Neutrophil (primary cell): Measurements from ENCODE around the gene UBN2.
A peak's percentile ranks its signal among the peaks of the same experiment; 100 is the strongest.

Experiments used
- H3K27ac ChIP-seq: fragments of 200-600 bp; sonication (generic); 2 replicates; pipeline ENCODE4 v1.5.1; 2016; ENCODE audit warnings: mild to moderate bottlenecking, moderate library complexity
- H3K27me3 ChIP-seq: fragments of 200-600 bp; sonication (generic); 2 replicates; pipeline ENCODE4 v1.6.0; 2016; ENCODE audit warnings: mild to moderate bottlenecking
- H3K36me3 ChIP-seq: fragments of 200-600 bp; sonication (generic); 2 replicates; pipeline ENCODE4 v1.5.1; 2017
- H3K4me1 ChIP-seq, 2 experiments: fragments of 200-600 bp in 1 of 2; sonication (generic) in 1 of 2; 1 replicate in 1 of 2; 2 replicates in 1 of 2; pipeline versions ENCODE4 v1.5.1 to v1.6.1; 2013 to 2016; ENCODE audit warnings: low read depth in 1 of 2, low read length in 1 of 2, mild to moderate bottlenecking in 1 of 2, moderate library complexity in 1 of 2; ENCODE audit not compliant: control insufficient read depth in 1 of 2, insufficient read depth in 1 of 2
- H3K4me3 ChIP-seq, 2 experiments: fragments of 200-600 bp in 1 of 2; sonication (generic) in 1 of 2; 1 replicate in 1 of 2; 2 replicates in 1 of 2; pipeline ENCODE4 v1.5.1; 2013 to 2016; ENCODE audit warnings: low read depth in 1 of 2, low read length in 1 of 2, mild to moderate bottlenecking in 1 of 2, moderate library complexity in 1 of 2
- H3K9me3 ChIP-seq: fragments of 200-600 bp; sonication (generic); 2 replicates; pipeline ENCODE4 v1.5.1; 2016
- CTCF ChIP-seq: fragments of 200-600 bp; sonication (generic); IDR thresholded peaks from 2 replicates; pipeline ENCODE4 v1.5.1; 2016; ENCODE audit warnings: antibody characterized with exemption

Gene UBN2

GRCh38 chr7:139334399-139335150, 103.5 kb downstream of the UBN2 start:
- Histone ChIP-seq H3K27ac (no peak overlapping the region), H3K36me3 (no peaks in the 10 kb centered on the region), H3K4me1 (peaks cover under 1 to 9% of the 10 kb centered on the region in 2 experiments), H3K9me3 (no peaks in the 10 kb centered on the region), H3K27me3 (no peaks in the 10 kb centered on the region), H3K4me3 (no peak overlapping the region)
- TF ChIP-seq CTCF = no peak

DNA sequence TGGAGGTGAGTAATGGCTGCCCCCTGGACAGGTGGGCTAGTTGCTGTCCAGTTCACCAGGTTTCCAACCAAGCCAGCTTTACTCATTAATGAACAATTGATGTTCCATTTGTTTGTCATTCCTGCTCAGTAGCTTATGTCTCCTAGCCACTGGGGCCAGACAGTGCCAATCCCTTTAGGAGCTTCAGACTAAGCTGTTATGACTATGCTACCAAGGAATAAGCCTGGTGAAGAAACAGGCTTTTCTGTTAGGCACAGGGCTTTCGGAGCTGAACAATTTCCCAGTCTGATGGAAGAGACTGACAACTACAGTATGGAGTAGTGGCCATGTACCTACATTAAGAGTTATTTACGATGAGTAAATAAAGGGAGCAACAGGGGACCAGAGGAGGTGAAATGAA, 108.0 kb downstream of the UBN2 start:
- H3K27me3 ChIP-seq = no peaks in the 10 kb centered on the region
- H3K9me3 ChIP-seq = no peaks in the 10 kb centered on the region
- H3K4me1 ChIP-seq = peaks cover 17 to 25% of the 10 kb centered on the region in 2 experiments
- TF ChIP-seq CTCF = no peak
- no peak overlapping the region for H3K4me3 ChIP-seq
- peak overlapping the region; percentile 98 for H3K27ac ChIP-seq
- H3K36me3 ChIP-seq = no peaks in the 10 kb centered on the region

GRCh38 chr7:139339698-139340036, 108.6 kb downstream of the UBN2 start:
- no peak for TF ChIP-seq CTCF
- Histone ChIP-seq H3K4me3 (peak overlapping the region; percentile 76 to 91), H3K9me3 (no peaks in the 10 kb centered on the region), H3K27me3 (no peaks in the 10 kb centered on the region), H3K4me1 (peaks cover 17 to 25% of the 10 kb centered on the region in 2 experiments), H3K36me3 (no peaks in the 10 kb centered on the region), H3K27ac (peak overlapping the region; percentile 98)

- peak overlapping the region; percentile 76 to 91 for H3K4me3 ChIP-seq
- peaks cover 17 to 25% of the 10 kb centered on the region in 2 experiments for H3K4me1 ChIP-seq
- no peaks in the 10 kb centered on the region for H3K27me3 ChIP-seq
- H3K9me3 ChIP-seq = no peaks in the 10 kb centered on the region
- peak overlapping the region; percentile 98 for H3K27ac ChIP-seq
- TF ChIP-seq CTCF = peak; percentile 84
- H3K36me3 ChIP-seq = no peaks in the 10 kb centered on the region
Observed at GRCh38 chr7:139340037-139340807, 109.2 kb downstream of the UBN2 start.

DNA sequence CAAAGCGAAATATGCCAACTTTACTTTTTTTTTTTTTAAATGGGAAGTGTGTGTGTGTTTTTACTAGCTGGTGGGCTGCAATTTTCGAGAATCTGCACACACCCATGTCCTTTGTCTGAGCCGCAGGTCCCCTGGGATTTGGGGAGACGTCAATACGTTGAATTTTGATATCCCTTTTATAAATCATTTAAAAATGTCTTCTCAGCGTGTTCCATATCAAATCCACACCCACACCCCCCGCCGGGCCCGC, 109.7 kb downstream of the UBN2 start:
- Histone ChIP-seq H3K4me1 (peaks cover 17 to 25% of the 10 kb centered on the region in 2 experiments), H3K36me3 (no peaks in the 10 kb centered on the region), H3K27me3 (no peaks in the 10 kb centered on the region), H3K9me3 (no peaks in the 10 kb centered on the region), H3K4me3 (peak overlapping the region; percentile 76 to 91), H3K27ac (peak overlapping the region; percentile 98)
- TF ChIP-seq CTCF = no peak
